HFF-Myc (cell line): Measurements from ENCODE around the gene CACNA1C.

Experiments
- DNase-seq: peaks from one replicate; pipeline ENCODE4 v3.0.0-alpha.2; 2011; ENCODE audit warnings: low read depth; ENCODE audit errors: extremely low read depth
- H3K4me3 ChIP-seq: replicated peaks from 2 replicates; pipeline ENCODE4 v1.5.1; 2011; ENCODE audit warnings: low read depth, mild to moderate bottlenecking, control low read depth, low read length
- TF ChIP-seq, protein P1 (sequence below): IDR thresholded peaks from 2 replicates; pipeline ENCODE4 v1.5.1; 2012; ENCODE audit warnings: mild to moderate bottlenecking, low read depth, low read length, control low read depth; ENCODE audit errors: missing control alignments

CACNA1C gene

DNA sequence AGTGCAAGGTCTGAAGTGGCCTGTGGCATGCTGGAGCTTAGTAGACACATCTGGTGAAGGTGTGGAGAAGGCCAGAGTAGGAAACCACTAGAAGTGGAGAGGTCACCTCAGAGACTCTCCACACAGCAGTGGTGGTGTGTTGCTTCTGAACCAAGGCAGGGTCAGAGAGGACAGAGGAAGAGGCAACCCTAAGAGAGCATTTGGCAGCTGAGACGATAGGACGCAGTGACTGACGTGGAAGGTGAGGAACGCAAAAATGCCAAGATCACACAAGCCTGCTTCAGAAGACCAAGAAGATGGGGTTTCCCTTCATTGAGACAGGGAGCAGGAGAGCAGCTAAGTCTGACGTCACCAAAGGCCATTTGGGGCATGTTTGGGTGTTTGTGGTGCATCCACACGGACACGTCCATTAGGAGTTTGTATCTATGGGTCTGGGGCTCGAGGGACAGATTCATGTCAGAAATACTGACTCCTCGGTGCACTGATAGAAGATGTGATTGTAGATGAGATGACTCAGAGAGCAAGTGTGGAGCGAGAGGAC lies 338.1 kb downstream of the CACNA1C start:
- no peak for DNase-seq
- no peak overlapping the region for H3K4me3 ChIP-seq
- TF ChIP-seq, protein P1, sequence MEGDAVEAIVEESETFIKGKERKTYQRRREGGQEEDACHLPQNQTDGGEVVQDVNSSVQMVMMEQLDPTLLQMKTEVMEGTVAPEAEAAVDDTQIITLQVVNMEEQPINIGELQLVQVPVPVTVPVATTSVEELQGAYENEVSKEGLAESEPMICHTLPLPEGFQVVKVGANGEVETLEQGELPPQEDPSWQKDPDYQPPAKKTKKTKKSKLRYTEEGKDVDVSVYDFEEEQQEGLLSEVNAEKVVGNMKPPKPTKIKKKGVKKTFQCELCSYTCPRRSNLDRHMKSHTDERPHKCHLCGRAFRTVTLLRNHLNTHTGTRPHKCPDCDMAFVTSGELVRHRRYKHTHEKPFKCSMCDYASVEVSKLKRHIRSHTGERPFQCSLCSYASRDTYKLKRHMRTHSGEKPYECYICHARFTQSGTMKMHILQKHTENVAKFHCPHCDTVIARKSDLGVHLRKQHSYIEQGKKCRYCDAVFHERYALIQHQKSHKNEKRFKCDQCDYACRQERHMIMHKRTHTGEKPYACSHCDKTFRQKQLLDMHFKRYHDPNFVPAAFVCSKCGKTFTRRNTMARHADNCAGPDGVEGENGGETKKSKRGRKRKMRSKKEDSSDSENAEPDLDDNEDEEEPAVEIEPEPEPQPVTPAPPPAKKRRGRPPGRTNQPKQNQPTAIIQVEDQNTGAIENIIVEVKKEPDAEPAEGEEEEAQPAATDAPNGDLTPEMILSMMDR: no peak

DNA sequence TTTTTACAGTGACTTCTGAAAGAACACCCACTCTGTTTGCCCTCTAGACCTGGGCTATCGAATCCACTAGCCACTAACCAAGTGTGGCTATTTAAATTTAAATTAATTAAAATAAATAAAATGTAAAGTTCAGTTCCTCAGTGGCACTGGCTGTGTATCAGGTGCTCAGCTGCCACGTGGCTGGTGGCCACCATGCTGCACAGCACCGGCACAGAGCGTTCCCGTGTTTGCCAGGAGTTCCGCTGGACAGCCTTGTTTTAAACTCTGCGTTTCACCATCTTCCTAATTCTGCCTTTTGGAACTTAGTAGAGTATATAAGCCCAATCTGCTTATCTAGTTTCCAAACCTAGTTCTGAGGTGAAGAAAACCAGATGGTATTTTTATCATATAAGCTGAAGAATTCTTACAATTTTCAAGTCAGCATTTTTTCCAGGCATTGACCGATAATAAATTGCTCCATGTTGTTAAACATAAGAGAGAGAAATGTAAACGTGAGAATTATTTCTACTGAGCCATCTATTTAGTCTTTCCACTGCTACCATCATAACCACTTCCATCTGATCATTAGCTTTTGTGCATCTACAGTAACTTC lies 339.0 kb downstream of the CACNA1C start:
- TF ChIP-seq, protein P1: no peak
- no peak overlapping the region for H3K4me3 ChIP-seq
- DNase-seq: no peak

DNA sequence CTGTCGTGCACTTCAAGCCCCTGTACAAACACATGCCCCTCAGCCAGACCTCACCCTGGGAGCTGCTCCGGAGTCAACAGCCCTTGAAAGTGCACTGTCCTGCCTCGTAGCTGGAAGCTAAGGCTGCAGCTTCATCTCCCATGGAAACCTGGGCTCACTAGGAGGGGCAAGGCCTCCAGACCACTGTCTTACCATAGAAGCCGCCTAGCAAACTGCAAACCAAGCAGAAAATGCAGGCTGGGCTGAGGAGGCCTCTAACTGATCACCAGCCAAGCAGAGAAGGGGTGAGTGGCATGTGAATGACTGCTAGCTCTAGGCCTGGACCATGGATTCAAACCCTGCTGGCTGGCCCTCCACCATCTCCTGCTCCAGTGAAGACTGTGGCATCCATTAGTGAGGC lies 340.2 kb downstream of the CACNA1C start:
- no peak overlapping the region for H3K4me3 ChIP-seq
- TF ChIP-seq, protein P1: no peak
- DNase-seq: no peak

DNA sequence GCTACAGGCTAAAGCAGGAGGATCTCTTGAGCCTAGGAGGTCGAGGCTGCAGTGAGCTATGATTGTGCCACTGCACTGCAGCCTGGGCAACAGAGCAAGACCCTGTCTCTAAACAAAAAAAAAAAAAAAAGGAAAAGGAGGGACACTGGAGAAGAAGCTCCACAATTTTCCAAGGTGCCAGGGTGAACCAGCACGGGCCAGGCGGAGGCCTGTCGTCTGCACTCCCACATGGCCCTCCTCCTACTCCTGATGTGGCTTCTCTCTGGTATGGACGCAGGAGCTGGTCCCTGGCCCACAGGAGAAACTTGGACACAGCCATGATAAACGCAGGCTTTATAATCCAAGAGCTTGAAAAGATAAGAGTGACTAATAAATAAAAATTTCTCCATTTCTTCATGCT lies 341.2 kb downstream of the CACNA1C start:
- DNase-seq: no peak
- H3K4me3 ChIP-seq: no peak overlapping the region
- TF ChIP-seq, protein P1: no peak

DNA sequence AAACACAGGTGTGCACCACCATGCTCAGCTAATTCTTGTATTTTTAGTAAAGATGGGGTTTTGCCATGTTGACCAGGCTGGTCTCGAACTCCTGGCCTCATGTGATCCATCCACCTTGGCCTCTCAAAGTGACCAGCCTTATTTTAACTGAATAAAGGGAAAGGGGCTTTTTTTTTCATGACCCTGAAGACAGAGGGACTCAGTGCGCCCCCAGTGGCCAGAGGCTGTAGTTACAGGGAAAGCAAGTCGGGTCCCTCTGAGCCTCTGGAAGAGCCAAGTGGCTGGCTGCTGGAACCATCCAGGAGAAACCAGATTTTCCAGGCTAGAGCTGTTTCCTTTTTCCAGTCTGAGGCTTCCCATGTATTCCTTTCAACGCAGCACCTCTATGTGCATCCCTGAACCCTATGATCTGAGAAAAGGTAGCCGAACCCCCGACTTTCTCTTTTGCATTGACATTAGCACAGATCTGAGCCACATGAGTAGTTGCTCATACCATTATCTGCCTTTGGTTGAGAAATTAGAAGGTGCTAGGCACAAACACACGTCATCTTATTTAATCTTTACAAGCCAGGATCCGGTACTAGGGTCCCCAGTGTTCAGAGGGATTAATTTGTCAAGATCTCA lies 342.7 kb downstream of the CACNA1C start:
- TF ChIP-seq, protein P1: peak; percentile 92
- no peak for DNase-seq
- H3K4me3 ChIP-seq: no peak overlapping the region

DNA sequence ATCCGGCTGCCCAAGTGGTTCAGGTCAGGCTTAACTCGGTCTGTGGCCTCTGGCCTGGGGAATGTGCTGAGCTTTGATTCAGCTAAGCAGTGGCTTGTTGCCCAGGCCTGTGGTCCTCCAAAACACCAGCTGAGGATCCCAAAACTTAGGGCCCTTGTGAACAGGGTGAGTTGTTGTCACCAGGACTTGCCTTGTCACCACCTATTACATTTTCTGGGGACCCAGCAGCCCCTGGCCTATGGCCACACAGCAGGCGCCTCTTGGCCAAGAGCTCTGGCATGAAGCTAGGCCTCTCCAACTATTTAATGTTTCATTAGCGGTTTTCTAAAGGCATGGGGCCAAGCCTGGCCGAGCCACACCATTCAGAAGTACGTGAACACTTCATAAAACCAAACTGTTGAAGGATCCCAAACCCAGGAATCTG lies 343.7 kb downstream of the CACNA1C start:
- H3K4me3 ChIP-seq: no peak overlapping the region
- no peak for DNase-seq
- TF ChIP-seq, protein P1: no peak
